Activated CD8-positive, alpha-beta memory T cell treated with anti-CD3 and anti-CD28 coated beads for 1 hour (primary cell): ENCODE results near the gene OR51B2.
"Not testable (repeated sequence)": the region's sequence is repeated elsewhere in the genome, so short reads cannot be mapped to it uniquely, and the experiment has no call there.

Experiments
- DNase-seq, 2 donors: peaks; one replicate each; pipeline ENCODE4 v3.0.0-alpha.2; 2020; ENCODE audit warnings: low read depth in 1 of 2; ENCODE audit errors: extremely low read depth in 1 of 2

The OR51B2 gene

GRCh38 chr11:5324197-5324596 is at the start of gene OR51B2:
Gene OR51B2, minus strand, starts transcription at chr11:5324297. Its CDS starts 0 bp downstream, at chr11:5324297.
- DNase-seq = no peak

- DNase-seq = no peak
Measured at GRCh38 chr11:5369789-5370188, 45.7 kb upstream of the OR51B2 start.

GRCh38 chr11:5368502-5369043 is 44.5 kb upstream of the OR51B2 start:
- no peak for DNase-seq

GRCh38 chr11:5367448-5368074 is 43.5 kb upstream of the OR51B2 start:
- no peak for DNase-seq

- no peak for DNase-seq
Measured at GRCh38 chr11:5366856-5367255, 42.8 kb upstream of the OR51B2 start.

- not testable (repeated sequence) for DNase-seq
Measured at GRCh38 chr11:5366365-5366764, 42.3 kb upstream of the OR51B2 start.

GRCh38 chr11:5364214-5364613 is 40.1 kb upstream of the OR51B2 start:
- no peak for DNase-seq

- DNase-seq = no peak
Measured at GRCh38 chr11:5363679-5364078, 39.6 kb upstream of the OR51B2 start.

- DNase-seq = no peak
Measured at GRCh38 chr11:5362017-5362625, 38.0 kb upstream of the OR51B2 start.

GRCh38 chr11:5356031-5356430 is 31.9 kb upstream of the OR51B2 start:
- DNase-seq = not testable (repeated sequence)

- DNase-seq = no peak
Measured at GRCh38 chr11:5351208-5351607, 27.1 kb upstream of the OR51B2 start, which contains the start of gene OR51B6. Gene OR51B6, plus strand, starts transcription at chr11:5351508. Its CDS starts 0 bp downstream, at chr11:5351508.

- no peak for DNase-seq
Measured at GRCh38 chr11:5349550-5349949, 25.5 kb upstream of the OR51B2 start.

- no peak for DNase-seq
Measured at GRCh38 chr11:5348551-5349194, 24.6 kb upstream of the OR51B2 start.

- no peak for DNase-seq
Measured at GRCh38 chr11:5345831-5346230, 21.7 kb upstream of the OR51B2 start.

- no peak for DNase-seq
Measured at GRCh38 chr11:5343474-5344335, 19.6 kb upstream of the OR51B2 start, which contains the start of gene OR51B5. Gene OR51B5, minus strand, starts transcription at chr11:5343524. Its CDS starts 0 bp downstream, at chr11:5343524.

GRCh38 chr11:5339771-5340322 is 15.8 kb upstream of the OR51B2 start:
- no peak for DNase-seq

GRCh38 chr11:5337253-5337652 is 13.2 kb upstream of the OR51B2 start:
- DNase-seq = not testable (repeated sequence)

- no peak for DNase-seq
Measured at GRCh38 chr11:5336331-5336730, 12.2 kb upstream of the OR51B2 start.

GRCh38 chr11:5335170-5335569 is 11.1 kb upstream of the OR51B2 start:
- no peak for DNase-seq

- DNase-seq = no peak
Measured at GRCh38 chr11:5317292-5317691, 6.8 kb downstream of the OR51B2 start.
